T-cell (primary cell): ENCODE data around the gene TCEAL4. TPM values are rescaled to one million over a fixed set of nuclear protein-coding genes. Genes with fewer than 3 reads are reported as not detected.

ENCODE experiments used
- ATAC-seq, 4 experiments: fragments of 200-7000 bp in 3 of 4; fragments of 150-1000 bp in 1 of 4; cut with Tn5 transposase; replicated peaks in 1 of 4; 1 replicate in 3 of 4; 2 replicates in 1 of 4; pipeline ENCODE4 v1.10.0; 2021; ENCODE audit warnings: moderate library complexity in 3 of 4, mild to moderate bottlenecking in 2 of 4, moderate number of reproducible peaks in 1 of 4
- CTCF ChIA-PET, 2 donors: fragments of 300-600 bp; sonication (Branson Sonifier 250); formaldehyde crosslinking; loops; one replicate each; lab custom pipeline; 2022; ENCODE audit warnings: antibody characterized with exemption in 2 of 2; lab: Charles Lee
- POLR2A ChIA-PET, 2 donors: fragments of 300-600 bp; sonication (Branson Sonifier 250); formaldehyde crosslinking; loops; one replicate each; lab custom pipeline; 2022; ENCODE audit warnings: antibody characterized with exemption in 2 of 2; lab: Charles Lee
- DNase-seq, 35 experiments: peaks; one replicate each; pipeline versions ENCODE4 v3.0.0 to v3.0.0-alpha.2; 2013 to 2023
- H3K27ac ChIP-seq: one replicate; pipeline ENCODE4 v1.5.1; 2013; ENCODE audit warnings: low read length
- H3K27me3 ChIP-seq, 2 experiments: replicated peaks in 1 of 2; 1 replicate in 1 of 2; 2 replicates in 1 of 2; pipeline versions ENCODE4 v1.6.1 to v1.7.0; 2013; ENCODE audit warnings: low read length in 1 of 2, mixed read lengths in 1 of 2; ENCODE audit not compliant: control insufficient read depth in 2 of 2, insufficient read depth in 2 of 2; ENCODE audit errors: extremely low read depth in 1 of 2
- H3K36me3 ChIP-seq, 2 donors: 1 replicate in 1 of 2; 2 replicates in 1 of 2; pipeline versions ENCODE4 v1.6.1 to v1.7.0; 2013; ENCODE audit warnings: low read length in 1 of 2; ENCODE audit not compliant: control insufficient read depth in 2 of 2, insufficient read depth in 1 of 2; ENCODE audit errors: extremely low read depth in 1 of 2
- H3K4me1 ChIP-seq, 2 experiments: 1 replicate in 1 of 2; 2 replicates in 1 of 2; pipeline versions ENCODE4 v1.6.1 to v1.7.0; 2013; ENCODE audit warnings: low read length in 2 of 2, mixed read lengths in 1 of 2; ENCODE audit not compliant: insufficient read depth in 2 of 2, control insufficient read depth in 1 of 2; ENCODE audit errors: extremely low read depth in 1 of 2
- H3K4me3 ChIP-seq, 2 donors: 1 replicate in 1 of 2; 2 replicates in 1 of 2; pipeline versions ENCODE4 v1.5.1 to v1.7.0; 2013; ENCODE audit warnings: mild to moderate bottlenecking in 2 of 2, low read length in 1 of 2, moderate library complexity in 1 of 2; ENCODE audit not compliant: control insufficient read depth in 1 of 2; ENCODE audit errors: extremely low read depth in 1 of 2
- H3K9me3 ChIP-seq: 2 replicates; pipeline ENCODE4 v1.7.0; 2013
- H3K27ac Mint-ChIP-seq, 2 donors: one replicate each; pipeline ENCODE4 v1.8.0; 2020 to 2021; ENCODE audit warnings: mild to moderate bottlenecking in 2 of 2, mixed read lengths in 2 of 2
- H3K27me3 Mint-ChIP-seq, 2 donors: one replicate each; pipeline ENCODE4 v1.8.0; 2021 to 2022; ENCODE audit warnings: mixed read lengths in 2 of 2
- H3K36me3 Mint-ChIP-seq: one replicate; pipeline ENCODE4 v1.8.0; 2021; ENCODE audit warnings: mixed read lengths
- H3K4me1 Mint-ChIP-seq, 3 donors: one replicate each; pipeline ENCODE4 v1.8.0; 2020 to 2022; ENCODE audit warnings: mixed read lengths in 3 of 3, mild to moderate bottlenecking in 1 of 3
- H3K4me3 Mint-ChIP-seq, 3 donors: one replicate each; pipeline ENCODE4 v1.8.0; 2020 to 2022; ENCODE audit warnings: mild to moderate bottlenecking in 3 of 3, mixed read lengths in 3 of 3, moderate library complexity in 3 of 3
- H3K9me3 Mint-ChIP-seq, 3 donors: one replicate each; pipeline ENCODE4 v1.8.0; 2020 to 2022; ENCODE audit warnings: mixed read lengths in 3 of 3
- WGBS: methylation state at CpG from one replicate; pipeline ENCODE4 v1.1.5; 2013; ENCODE audit warnings: missing lambda C conversion rate; ENCODE audit not compliant: insufficient coverage; 5-methylcytosine and 5-hydroxymethylcytosine counted together
- total RNA-seq, 35 experiments: library from RNA in 6 of 35; stranded (reverse) in 6 of 35; fragments of 120-200 nt in 1 of 35; gene quantifications; one replicate each; pipeline versions ENCODE4 v1.2.1 to v1.2.4 and lab custom pipeline; 2013 to 2026

TCEAL4 gene
- total RNA-seq, 5 donors from 2014 or later (not counting 1 experiment from before 2014, with no cell fraction given): 9.4 to 12.4 (median 9.4) TPM

- no peaks in the 10 kb centered on the region for H3K9me3 Mint-ChIP-seq
- no CpG with 5 or more reads among the region's 1 CpG for WGBS
- no peak for DNase-seq
- ATAC-seq: no peak
- H3K36me3 Mint-ChIP-seq: no peaks in the 10 kb centered on the region
- H3K9me3 ChIP-seq: no peaks in the 10 kb centered on the region
- no peak overlapping the region for H3K27ac Mint-ChIP-seq
- no peak overlapping the region for H3K27ac ChIP-seq
- no peaks in the 10 kb centered on the region for H3K36me3 ChIP-seq
- H3K4me1 Mint-ChIP-seq: no peaks in the 10 kb centered on the region
- ChIA-PET POLR2A (interaction anchor here in 1 of 2 donors (0.6 kb wide), 1 partner anchor 25 kb away, joined by 9 read pairs; the partner anchor contains the start of gene TCEAL4), CTCF (interaction anchor here in 1 of 2 donors (0.6 kb wide), 1 partner anchor 245 kb away, joined by 3 read pairs; no protein-coding TSS in a partner anchor)
- no peaks in the 10 kb centered on the region for H3K4me1 ChIP-seq
- H3K4me3 Mint-ChIP-seq: no peak overlapping the region
- H3K27me3 ChIP-seq: peaks cover 0 to 2% of the 10 kb centered on the region in 2 experiments
- H3K4me3 ChIP-seq: no peak overlapping the region
- peaks cover 4 to 35% of the 10 kb centered on the region in 2 donors for H3K27me3 Mint-ChIP-seq
Measured at GRCh38 chrX:103560256-103560655, 25.1 kb upstream of the TCEAL4 start.

GRCh38 chrX:103562801-103563200 is 22.5 kb upstream of the TCEAL4 start:
- ChIA-PET CTCF (no interaction called here), POLR2A (no interaction called here)
- Histone ChIP-seq H3K4me1 (no peaks in the 10 kb centered on the region), H3K9me3 (no peaks in the 10 kb centered on the region), H3K36me3 (no peaks in the 10 kb centered on the region), H3K27me3 (no peaks in the 10 kb centered on the region), H3K27ac (no peak overlapping the region), H3K4me3 (no peak overlapping the region)
- ATAC-seq (no peak), DNase-seq (no peak)
- WGBS: no CpG with 5 or more reads among the region's 2 CpGs
- H3K27ac Mint-ChIP-seq: no peak overlapping the region
- H3K4me1 Mint-ChIP-seq: no peaks in the 10 kb centered on the region
- H3K36me3 Mint-ChIP-seq: no peaks in the 10 kb centered on the region
- no peak overlapping the region for H3K4me3 Mint-ChIP-seq
- H3K9me3 Mint-ChIP-seq: no peaks in the 10 kb centered on the region
- peaks cover 4 to 26% of the 10 kb centered on the region in 2 donors for H3K27me3 Mint-ChIP-seq

GRCh38 chrX:103565197-103565596 is 20.1 kb upstream of the TCEAL4 start:
- CTCF ChIA-PET: no interaction called here
- H3K4me3 Mint-ChIP-seq: no peak overlapping the region

GRCh38 chrX:103565752-103566151 is 19.6 kb upstream of the TCEAL4 start:
- no peaks in the 10 kb centered on the region for H3K36me3 ChIP-seq
- POLR2A ChIA-PET: no interaction called here
- no peak overlapping the region for H3K4me3 ChIP-seq
- H3K27me3 ChIP-seq: no peaks in the 10 kb centered on the region
- no peaks in the 10 kb centered on the region for H3K9me3 ChIP-seq
- H3K4me1 ChIP-seq: no peaks in the 10 kb centered on the region
- Mint-ChIP-seq H3K9me3 (no peaks in the 10 kb centered on the region), H3K27ac (no peak overlapping the region), H3K27me3 (peaks cover 2 to 21% of the 10 kb centered on the region in 2 donors), H3K4me1 (no peaks in the 10 kb centered on the region), H3K36me3 (no peaks in the 10 kb centered on the region), H3K4me3 (no peak overlapping the region)
- CTCF ChIA-PET: interaction anchor here in 1 of 2 donors (0.6 kb wide), 1 partner anchor 33 kb away, joined by 7 read pairs; no protein-coding TSS in a partner anchor
- ATAC-seq: no peak
- no peak for DNase-seq
- no CpG with 5 or more reads among the region's 1 CpG for WGBS
- H3K27ac ChIP-seq: no peak overlapping the region

More at GRCh38 chrX:103565197-103565596, 20.1 kb upstream of the TCEAL4 start:
- Histone ChIP-seq H3K9me3 (no peaks in the 10 kb centered on the region), H3K27me3 (no peaks in the 10 kb centered on the region), H3K36me3 (no peaks in the 10 kb centered on the region), H3K27ac (no peak overlapping the region), H3K4me3 (no peak overlapping the region), H3K4me1 (no peaks in the 10 kb centered on the region)
- H3K36me3 Mint-ChIP-seq: no peaks in the 10 kb centered on the region
- POLR2A ChIA-PET: no interaction called here
- peaks cover 2 to 20% of the 10 kb centered on the region in 2 donors for H3K27me3 Mint-ChIP-seq
- DNase-seq: no peak
- no peaks in the 10 kb centered on the region for H3K4me1 Mint-ChIP-seq
- no peaks in the 10 kb centered on the region for H3K9me3 Mint-ChIP-seq
- no peak for ATAC-seq
- no CpG with 5 or more reads among the region's 4 CpGs for WGBS
- H3K27ac Mint-ChIP-seq: no peak overlapping the region

- POLR2A ChIA-PET: no interaction called here
- DNase-seq (no peak), ATAC-seq (no peak)
- H3K9me3 Mint-ChIP-seq: no peaks in the 10 kb centered on the region
- no peak overlapping the region for H3K27ac ChIP-seq
- H3K36me3 Mint-ChIP-seq: no peaks in the 10 kb centered on the region
- no peak overlapping the region for H3K4me3 Mint-ChIP-seq
- H3K4me1 ChIP-seq: no peaks in the 10 kb centered on the region
- H3K27me3 ChIP-seq: peaks cover 0 to 2% of the 10 kb centered on the region in 2 experiments
- CTCF ChIA-PET: no interaction called here
- WGBS: 90% methylated on average over 4 of the region's 6 CpGs
- no peaks in the 10 kb centered on the region for H3K36me3 ChIP-seq
- peaks cover 0 to 14% of the 10 kb centered on the region in 2 donors for H3K27me3 Mint-ChIP-seq
- H3K4me1 Mint-ChIP-seq: no peaks in the 10 kb centered on the region
- H3K9me3 ChIP-seq: no peaks in the 10 kb centered on the region
- H3K4me3 ChIP-seq: no peak overlapping the region
- H3K27ac Mint-ChIP-seq: no peak overlapping the region
Measured at GRCh38 chrX:103571121-103571520, 14.2 kb upstream of the TCEAL4 start.

- Mint-ChIP-seq H3K4me3 (no peak overlapping the region), H3K9me3 (no peaks in the 10 kb centered on the region), H3K4me1 (no peaks in the 10 kb centered on the region), H3K36me3 (no peaks in the 10 kb centered on the region), H3K27me3 (peaks cover 0 to 17% of the 10 kb centered on the region in 2 donors), H3K27ac (no peak overlapping the region)
- no peaks in the 10 kb centered on the region for H3K4me1 ChIP-seq
- ChIA-PET POLR2A (no interaction called here), CTCF (no interaction called here)
- WGBS: no CpG with 5 or more reads among the region's 4 CpGs
- H3K27ac ChIP-seq: no peak overlapping the region
- peaks cover 0 to 2% of the 10 kb centered on the region in 2 experiments for H3K27me3 ChIP-seq
- DNase-seq (no peak), ATAC-seq (no peak)
- H3K4me3 ChIP-seq: no peak overlapping the region
- no peaks in the 10 kb centered on the region for H3K36me3 ChIP-seq
- H3K9me3 ChIP-seq: no peaks in the 10 kb centered on the region
Measured at GRCh38 chrX:103571726-103572125, 13.6 kb upstream of the TCEAL4 start.
